GM19438 (cell line): ENCODE data around the gene SPPL2B.
"Not testable (repeated sequence)": the region's sequence is repeated elsewhere in the genome, so short reads cannot be mapped to it uniquely, and the experiment has no call there.

Source experiments
- ATAC-seq: cut with Tn5 transposase; IDR thresholded peaks from one replicate; pipeline ENCODE4 v1.9.1; 2021; ENCODE audit warnings: low read depth; ENCODE audit not compliant: unreplicated experiment

Gene SPPL2B

DNA sequence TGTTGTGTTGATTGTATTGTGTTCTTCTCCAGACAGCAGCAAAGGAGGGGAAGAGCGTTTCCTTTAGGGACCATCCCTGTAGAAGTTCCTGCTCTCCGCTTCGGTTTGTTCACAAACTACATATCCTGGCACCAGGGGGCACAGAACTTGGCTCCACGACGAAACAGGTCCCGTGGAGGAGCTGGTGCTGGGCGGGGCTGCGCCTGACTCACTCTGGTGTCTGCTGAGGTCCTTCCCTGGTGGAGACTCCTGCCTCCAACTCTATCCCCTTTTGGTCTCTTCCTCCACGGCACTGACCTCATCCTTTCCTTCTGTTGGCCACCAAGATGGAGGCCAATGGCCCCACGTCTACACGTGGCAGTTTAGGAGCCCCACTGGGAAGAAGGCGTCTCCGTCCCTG, 46.3 kb downstream of the SPPL2B start:
- ATAC-seq: no peak

DNA sequence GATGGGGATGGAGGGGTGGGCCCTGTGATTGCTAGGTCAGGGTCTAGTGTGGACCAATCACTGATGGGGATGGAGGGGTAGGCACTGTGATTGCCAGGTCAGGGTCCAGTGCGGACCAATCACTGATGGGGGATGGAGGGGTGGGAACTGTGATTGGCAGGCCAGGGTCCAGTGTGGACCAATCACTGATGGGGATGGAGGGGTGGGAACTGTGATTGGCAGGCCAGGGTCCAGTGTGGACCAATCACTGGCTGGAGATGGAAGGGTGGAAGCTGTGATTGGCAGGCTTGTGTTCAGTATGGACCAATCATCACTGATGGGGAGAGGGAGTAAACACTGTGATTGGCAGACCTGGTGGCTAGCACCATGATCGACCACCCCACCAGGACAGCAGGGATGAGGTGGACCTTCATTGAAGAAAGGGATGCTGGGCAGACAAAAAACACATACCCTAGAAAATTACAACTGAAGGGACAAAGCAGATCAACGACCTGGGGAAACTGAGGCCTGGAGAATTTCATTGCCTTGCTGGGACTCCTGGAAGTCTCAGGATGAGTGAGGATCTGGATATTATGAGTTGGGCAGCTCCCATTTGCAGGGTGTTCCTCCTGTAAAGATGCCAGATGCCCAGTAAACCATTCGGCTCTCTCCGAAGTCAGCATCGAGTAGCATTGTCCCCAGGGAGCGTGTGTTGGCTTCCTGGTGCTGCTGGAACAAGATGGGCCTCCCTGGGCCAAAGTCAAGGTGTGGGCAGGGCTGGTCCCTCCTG, 47.1 kb downstream of the SPPL2B start:
- ATAC-seq: no peak

DNA sequence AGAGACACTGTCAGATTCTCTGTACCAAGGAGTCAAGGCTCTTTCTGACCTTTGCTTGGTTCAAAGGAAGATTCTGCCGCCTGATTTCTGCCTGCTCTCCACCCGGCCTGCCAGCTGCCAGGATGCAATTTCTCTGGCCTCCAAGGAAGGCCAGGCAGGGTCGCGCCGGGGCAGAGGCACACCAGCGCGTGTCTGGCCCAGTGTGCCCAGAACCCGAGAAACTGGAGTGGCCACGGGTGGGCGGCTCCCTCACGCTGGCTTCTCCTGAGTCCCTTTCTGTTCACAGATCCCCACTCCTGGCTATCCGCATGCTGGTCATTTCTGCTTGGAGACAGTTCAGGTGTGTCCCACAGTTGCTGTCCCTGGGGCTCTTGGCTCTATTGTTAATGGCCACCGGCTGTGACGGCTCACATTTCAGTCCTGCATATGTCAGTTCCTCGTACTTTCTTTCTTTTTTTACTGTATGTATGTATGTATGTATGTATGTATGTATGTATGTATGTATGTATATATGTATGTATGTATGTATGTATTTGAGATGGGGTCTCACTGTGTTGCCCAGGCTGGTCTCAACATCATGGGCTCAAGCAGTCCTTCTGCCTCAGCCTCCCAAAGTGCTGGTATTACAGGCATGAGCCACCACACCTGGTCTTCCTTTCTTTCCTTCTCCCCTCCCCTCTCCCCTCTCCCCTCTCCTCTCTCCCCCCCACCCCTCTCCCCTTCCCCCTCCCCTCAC, 48.5 kb downstream of the SPPL2B start:
- ATAC-seq: no peak

DNA sequence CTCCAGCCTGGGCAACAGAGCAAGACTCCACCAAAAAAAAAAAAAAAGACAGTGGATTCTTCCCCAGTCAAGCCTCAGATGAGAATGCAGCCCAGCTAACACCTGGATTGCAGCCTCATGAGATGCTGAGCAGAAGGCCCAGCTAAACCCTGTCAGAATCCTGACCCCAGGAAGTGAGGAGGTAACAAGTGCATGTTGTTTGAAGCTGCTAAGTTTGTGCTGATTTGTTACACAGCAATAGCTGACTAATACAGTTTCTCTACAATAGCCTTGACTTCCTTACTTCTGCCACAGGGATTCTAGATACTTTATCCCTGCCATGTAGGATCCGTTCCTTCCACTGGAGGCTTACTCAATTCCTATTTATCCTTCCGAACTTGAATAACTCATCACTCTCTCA, 52.1 kb downstream of the SPPL2B start:
- ATAC-seq: no peak

DNA sequence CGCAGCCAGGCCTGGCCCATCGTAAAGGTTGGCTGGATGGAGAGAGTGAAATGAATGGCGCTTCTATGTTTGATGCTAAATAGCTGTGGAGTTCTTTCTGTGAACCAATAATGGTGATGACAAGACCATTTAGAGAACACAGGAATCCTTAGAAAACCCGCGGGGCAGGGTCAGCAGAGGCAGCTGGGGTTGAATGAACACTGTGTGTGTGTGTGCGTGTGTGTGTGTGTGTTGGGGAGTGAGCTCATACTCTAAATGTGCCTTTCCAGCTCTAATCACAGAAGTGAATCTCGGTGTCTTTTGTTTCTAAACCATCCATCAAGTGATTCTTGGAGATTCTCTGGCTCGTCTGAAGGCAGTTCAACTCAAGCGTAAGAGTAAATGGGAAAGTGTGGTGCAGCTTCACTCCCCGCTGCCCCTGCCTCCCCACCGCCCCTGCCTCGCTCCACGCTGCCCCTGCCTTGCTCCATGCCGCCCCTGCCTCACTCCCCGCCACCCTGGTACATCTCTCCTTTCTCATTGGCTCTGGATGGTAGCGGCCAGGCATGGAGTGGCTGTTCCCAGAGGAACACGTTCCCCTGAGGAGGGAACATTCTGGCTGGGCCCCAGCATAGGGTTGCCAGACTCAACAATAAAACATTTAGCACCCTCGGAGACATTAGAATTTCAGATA, 52.8 kb downstream of the SPPL2B start:
- ATAC-seq: no peak

DNA sequence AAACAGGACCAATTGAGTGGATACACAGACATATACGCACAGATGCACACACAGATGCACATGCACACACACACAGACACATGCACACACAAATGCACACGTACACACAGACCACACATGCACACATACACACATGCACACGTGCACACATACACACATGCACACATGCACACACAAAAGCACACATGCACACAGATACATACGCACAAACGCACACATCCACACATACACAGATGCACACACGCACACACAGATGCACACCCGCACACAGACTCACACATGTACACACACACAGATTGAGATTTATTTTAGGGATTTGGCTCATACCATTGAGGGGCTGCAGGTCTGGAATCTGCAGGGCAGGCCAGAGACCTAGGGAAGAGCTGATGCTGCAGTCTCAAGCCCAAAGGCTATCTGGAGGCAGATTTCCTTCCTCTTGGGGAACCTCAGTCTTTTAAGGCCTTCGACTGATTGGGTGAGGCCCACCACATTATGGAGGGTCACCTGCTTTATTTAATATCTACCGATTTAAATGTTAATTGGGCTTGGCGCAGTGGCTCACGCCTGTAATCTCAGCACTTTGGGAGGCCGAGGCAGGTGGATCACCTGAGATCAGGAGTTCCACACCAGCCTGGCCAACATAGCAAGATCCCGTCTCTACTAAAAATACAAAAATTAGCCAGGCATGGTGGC, 54.2 kb downstream of the SPPL2B start:
- no peak for ATAC-seq

DNA sequence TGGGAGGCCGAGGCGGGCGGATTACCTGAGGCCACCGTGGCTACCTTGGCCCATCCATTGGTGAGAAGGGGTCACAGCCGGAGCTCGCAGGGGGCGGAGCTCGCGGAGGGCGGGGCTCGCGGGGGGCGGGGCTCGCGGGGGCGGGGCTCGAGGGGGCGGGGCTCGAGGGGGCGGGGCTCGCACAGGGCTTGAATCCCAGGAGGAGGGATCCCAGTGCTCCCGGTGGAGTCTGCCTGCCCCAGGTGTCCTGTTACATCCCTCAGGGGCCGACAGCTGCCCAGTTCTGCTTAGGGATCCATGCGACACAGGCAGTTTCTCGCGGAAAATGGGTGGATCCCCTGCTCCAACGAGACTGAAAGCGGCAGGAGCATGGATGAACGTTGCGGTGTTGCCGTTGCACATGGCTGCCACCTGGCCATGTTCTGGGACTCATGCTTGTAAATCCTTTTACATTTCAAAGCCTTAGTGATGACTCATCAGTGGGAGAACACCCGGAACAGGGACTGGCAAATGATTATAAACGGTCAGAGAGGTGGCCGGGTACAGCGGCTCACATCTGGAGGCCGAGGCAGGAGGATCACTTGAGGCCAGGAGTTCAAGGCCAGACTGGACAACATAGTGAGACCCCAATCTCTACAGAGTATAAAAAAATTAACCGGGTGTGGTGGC, 56.7 kb downstream of the SPPL2B start:
- no peak for ATAC-seq

DNA sequence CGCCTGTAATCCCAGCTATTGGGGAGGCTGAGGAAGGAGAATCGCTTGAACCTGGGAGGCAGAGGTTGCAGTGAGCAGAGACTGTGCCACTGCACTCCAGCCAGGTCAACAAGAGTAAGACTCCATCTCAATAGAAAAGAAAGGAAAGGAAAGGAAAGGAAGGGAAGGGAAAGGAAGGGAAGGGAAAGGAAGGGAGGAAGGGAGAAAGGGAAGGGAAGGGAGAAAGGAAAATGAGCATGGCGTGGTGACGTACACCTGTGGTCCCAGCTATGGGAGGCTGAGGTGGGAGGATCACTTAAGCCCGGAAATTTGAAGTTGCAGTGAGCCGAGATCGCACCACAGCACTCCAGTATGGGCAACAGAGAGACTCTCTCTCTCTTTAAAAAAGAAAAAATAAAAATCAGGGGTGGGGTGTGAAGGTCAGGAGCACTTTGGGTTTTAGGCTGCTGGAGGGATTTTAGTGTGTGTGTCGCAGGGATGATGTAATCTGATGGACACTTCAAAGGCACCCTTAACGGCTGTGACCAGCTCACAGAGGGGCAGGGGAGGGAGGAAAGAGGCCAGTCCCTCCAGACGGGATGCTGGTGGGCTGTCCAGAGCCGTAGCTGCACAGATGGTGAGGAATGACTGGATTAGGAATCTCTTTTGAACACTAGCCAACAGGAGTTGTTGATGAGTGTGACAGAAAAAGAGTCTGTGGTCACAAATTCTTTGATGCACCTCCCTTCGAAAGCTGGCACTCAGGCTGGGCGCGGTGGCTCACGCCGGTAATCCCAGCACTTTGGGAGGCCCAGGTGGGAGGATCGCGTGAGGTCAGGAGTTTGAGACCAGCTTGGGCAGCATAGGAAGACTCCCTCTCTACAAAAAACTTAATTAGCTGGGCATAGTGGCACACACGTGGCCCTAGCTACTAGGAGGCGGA, 59.1 kb downstream of the SPPL2B start:
- ATAC-seq: no peak

DNA sequence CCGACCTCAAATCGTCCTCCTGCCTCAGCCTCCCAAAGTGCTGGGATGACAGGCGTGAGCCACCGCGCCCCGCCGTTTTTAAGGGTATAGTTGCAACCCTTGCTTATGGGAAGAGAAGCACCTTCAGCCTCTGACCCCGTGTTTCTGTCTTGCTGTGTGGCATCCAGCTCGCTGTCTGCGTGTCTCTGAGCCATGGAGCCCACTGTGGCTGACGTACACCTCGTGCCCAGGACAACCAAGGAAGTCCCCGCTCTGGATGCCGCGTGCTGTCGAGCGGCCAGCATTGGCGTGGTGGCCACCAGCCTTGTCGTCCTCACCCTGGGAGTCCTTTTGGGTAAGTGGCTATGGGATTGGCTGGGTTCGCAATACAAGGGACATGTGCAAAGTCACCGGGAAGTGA, 61.1 kb downstream of the SPPL2B start:
- no peak for ATAC-seq

DNA sequence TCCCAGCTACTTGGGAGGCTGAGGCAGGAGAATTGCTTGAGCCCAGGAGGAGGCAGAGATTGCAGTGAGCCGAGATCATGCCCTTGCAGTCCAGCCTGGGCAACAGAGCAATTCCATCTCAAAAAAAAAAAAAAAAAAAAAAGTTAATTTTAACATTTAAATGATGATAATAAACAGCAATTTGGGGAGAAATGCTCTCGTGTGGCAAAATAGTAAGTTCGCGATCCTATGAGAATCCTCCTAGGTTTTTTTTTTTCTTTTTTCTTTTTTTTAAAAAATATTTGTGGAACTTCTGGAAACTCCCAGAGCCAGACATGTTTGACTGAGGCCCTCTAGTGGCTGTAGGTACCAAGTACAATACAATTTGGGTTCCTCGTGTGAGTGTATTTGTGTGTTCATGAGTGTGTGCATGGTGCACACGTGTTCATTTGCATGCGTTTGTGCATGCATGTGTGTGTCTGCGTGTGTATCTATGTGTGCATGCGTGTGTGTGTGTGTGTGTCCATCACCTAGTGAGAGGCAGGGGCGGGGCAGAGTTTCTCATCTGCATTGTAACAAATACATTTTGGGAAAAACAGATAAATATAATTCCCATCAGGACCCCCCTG, 62.7 kb downstream of the SPPL2B start:
- no peak for ATAC-seq

DNA sequence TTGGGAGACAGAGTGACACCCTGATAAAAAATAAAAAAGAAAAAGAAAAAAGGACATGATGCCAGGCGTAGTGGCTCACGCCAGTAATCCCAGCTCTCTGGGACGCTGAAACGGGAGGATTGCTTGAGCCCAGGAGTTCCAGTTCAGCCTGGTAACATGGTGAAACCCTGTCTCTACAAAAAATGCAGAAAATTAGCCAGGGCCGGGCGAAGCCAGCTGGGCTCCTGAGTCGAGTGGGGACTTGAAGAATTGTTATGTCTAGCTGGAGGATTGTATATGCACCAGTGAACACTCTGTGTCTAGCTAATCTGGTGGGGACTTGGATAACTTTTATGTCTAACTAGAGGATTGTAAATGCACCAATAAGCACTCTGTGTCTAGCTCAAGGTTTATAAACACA, 63.9 kb downstream of the SPPL2B start:
- ATAC-seq: no peak

DNA sequence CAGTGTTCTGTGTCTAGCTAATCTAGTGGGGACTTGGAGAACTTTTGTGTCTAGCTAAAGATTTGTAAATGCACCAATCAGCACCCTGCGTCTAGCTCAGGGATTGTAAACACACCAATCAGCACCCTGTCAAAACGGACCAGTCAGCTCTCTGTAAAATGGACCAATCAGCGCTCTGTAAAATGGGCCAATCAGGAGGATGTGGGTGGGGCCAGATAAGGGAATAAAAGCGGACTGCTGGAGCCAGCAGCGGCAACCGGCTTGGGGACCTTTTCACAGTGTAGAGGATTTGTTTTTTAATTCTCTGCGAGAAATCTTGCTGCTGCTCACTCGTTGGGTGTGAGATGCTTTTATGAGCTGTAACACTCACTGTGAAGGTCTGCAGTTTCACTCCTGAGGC, 64.4 kb downstream of the SPPL2B start:
- not testable (repeated sequence) for ATAC-seq

DNA sequence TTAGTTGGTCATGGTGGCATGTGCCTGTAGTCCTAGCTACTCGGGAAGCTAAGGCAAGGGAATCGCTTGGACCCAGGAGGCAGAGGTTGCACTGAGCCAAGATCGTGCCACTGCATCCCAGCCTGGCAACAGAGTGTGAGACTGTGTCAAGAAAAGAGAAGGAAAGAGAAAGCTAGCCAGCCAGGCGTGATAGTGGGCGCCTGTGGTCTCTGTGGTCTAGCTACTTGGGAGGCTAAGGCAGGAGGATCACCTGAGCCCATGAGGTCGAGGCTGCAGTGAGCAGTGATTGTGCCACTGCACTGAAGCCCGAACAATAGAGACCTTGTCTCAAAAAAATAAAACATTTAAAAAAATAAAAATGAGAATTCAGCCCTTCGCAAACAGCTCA, 65.6 kb downstream of the SPPL2B start:
- ATAC-seq: no peak

DNA sequence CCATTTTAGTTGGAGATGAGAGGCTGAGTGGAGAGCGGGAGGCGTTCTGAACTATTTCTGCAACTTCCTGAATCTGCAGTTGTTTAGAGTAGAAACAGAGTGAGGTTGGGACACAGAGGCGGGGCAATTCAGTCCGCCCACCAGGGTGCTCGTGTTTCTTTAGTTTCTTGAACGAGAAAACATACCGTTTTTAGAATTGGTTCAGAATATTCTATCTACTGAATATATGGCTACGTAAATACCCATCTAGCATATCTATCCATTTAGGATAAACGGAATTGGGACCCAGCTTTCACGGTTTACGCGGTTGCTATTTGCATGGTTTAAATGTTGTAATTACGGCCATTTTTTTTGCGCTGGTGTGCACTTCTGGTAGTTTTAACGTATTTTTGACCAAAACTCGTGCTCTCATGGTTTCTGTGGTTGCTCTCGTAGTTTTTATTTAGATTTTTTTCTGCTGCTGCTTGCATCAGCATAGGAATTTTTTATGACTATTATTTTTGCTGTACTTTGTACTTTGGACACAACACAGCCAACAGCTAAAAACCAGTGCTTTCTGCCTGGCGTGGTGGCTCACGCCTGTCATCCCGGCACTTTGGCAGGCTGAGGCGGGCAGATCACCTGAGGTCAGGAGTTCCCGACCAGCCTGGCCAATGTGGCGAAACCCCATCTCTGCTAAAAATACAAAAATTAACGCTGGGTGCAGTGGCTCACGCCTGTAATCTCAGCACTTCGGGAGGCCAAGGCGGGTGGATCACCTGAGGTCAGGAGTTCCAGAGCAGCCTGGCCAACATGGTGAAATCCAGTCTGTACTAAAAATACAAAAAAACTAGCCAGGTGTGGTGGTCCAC, 66.2 kb downstream of the SPPL2B start:
- no peak for ATAC-seq

DNA sequence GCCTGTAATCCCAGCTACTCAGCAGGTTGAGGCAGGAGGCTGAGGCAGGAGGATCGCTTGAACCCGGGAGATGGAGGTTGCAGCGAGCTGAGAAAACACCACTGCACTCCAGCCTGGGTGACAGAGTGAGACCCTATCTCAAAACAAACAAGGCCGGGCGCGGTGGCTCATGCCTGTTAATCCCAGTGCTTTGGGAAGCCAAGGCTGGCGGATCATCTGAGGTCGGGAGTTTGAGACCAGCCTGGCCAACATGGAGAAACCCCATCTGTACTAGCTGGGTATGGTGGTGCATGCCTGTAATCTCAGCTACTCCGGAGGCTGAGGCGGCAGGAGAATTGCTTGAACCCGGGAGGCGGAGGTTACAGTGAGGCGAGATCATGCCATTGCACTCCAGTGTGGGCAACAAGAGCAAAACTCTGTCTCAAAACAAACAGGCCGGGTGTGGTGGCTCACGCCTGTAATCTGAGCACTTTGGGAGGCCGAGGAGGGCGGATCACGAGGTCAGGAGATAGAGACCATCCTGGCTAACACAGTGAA, 66.9 kb downstream of the SPPL2B start:
- not testable (repeated sequence) for ATAC-seq

DNA sequence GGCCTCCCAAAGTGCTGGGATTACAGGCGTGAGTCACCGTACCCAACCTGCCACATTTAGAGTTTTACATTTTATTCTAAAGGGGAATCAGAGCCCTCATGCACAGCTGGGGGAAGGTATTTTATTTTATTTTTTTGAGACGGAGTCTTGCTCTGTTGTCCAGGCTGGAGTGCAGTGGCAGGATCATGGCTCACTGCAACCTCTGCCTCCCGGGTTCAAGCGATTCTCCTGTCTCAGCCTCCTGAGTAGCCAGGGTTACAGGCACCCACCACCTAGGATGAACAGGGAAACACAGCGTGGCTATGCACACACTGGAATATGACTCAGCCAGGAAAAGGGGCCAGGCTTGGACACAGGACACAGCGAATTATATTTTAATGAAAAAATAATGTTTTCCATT, 68.7 kb downstream of the SPPL2B start:
- ATAC-seq: not testable (repeated sequence)

DNA sequence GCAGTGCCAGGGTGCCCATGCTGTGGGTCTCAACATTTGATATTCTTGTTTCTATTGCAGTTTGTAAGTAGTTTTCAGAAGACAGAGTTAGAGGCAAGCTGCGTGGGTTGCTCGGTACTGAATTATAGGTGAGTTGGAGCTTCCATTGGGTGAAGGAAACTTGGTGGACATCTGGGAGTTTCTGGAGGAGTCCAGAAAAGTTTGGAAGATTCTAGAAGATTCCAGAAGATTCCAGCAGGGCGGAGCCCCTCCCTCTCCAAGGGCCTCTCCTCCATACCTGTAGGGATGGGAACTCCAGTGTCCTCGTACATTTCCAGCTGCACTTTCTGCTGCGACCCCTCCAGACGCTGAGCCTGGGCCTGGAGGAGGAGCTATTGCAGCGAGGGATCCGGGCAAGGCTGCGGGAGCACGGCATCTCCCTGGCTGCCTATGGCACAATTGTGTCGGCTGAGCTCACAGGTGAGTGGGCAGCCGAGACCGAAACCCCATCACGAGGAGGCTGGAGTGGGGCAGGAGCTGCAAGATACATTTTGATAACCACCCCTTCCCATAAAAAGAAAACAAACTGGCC, 70.3 kb downstream of the SPPL2B start:
- no peak for ATAC-seq

DNA sequence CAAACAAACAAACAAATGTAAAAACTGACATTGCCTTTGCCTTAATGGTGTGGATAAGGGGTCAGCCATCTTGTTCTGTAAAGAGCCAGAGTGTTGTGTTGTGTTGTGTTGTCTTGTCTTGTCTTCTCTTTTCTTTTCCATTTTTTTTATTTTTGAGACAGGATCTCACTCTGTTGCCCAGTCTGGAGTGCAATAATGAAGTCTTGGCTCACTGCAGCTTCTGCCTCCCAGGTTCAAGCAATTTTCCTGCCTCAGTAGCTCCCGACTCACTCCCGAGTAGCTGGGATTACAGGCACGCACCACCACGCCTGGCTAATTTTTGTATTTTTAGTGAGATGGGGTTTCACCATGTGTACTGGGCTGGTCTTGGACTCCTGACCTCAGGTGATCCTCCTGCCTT, 71.1 kb downstream of the SPPL2B start:
- no peak for ATAC-seq
